Thymus (tissue), 11 donors: Measurements from ENCODE around the gene FOXP4. TPM values are rescaled to one million over a fixed set of nuclear protein-coding genes. Genes with fewer than 3 reads are reported as not detected.

ENCODE experiments used
- DNase-seq, 9 donors: peaks; one replicate each; pipeline ENCODE4 v3.0.0-alpha.2; 2013; ENCODE audit warnings: low spot score in 9 of 9, low read depth in 6 of 9, missing footprints in 1 of 9
- H3K27ac ChIP-seq, 2 donors: one replicate each; pipeline ENCODE4 v1.5.1; 2013; ENCODE audit warnings: control low read depth in 1 of 2, low read depth in 1 of 2, low read length in 1 of 2, mild to moderate bottlenecking in 1 of 2, moderate library complexity in 1 of 2
- H3K27me3 ChIP-seq, 2 donors: one replicate each; pipeline ENCODE4 v1.5.1; 2013; ENCODE audit warnings: low read length in 1 of 2; ENCODE audit not compliant: control insufficient read depth in 2 of 2, insufficient read depth in 1 of 2
- H3K36me3 ChIP-seq, 2 donors: one replicate each; pipeline ENCODE4 v1.5.1; 2013; ENCODE audit warnings: low read length in 1 of 2, mild to moderate bottlenecking in 1 of 2, moderate library complexity in 1 of 2; ENCODE audit not compliant: control insufficient read depth in 2 of 2, insufficient read depth in 2 of 2
- H3K4me1 ChIP-seq, 2 donors: one replicate each; pipeline ENCODE4 v1.5.1; 2013; ENCODE audit warnings: low read length in 2 of 2; ENCODE audit not compliant: control insufficient read depth in 2 of 2, insufficient read depth in 2 of 2
- H3K4me3 ChIP-seq, 2 donors: one replicate each; pipeline ENCODE4 v1.5.1; 2013; ENCODE audit warnings: low read length in 2 of 2, control low read depth in 1 of 2, mild to moderate bottlenecking in 1 of 2
- H3K9me3 ChIP-seq, 2 donors: one replicate each; pipeline ENCODE4 v1.5.1; 2013; ENCODE audit warnings: low read length in 1 of 2, mild to moderate bottlenecking in 1 of 2; ENCODE audit not compliant: control insufficient read depth in 2 of 2, insufficient read depth in 1 of 2
- WGBS: extraction: QIAGEN DNeasy Blood & Tissue Kit; methylation state at CpG from one replicate; pipeline ENCODE4 v1.1.7; 2013; 5-methylcytosine and 5-hydroxymethylcytosine counted together
- polyA plus RNA-seq: library from polyadenylated mRNA; stranded (reverse); fragments of 200-250 nt; gene quantifications from one replicate; pipeline ENCODE4 v1.2.3, GENCODE V29; 2013
- total RNA-seq: library from RNA; stranded (reverse); fragments of 120-200 nt; gene quantifications from one replicate; pipeline ENCODE4 v1.2.4, GENCODE V29; 2013
- donor health status: healthy.

Gene FOXP4
- total and polyA plus RNA-seq, 2 donors = 2.0 to 15.0 TPM

DNA sequence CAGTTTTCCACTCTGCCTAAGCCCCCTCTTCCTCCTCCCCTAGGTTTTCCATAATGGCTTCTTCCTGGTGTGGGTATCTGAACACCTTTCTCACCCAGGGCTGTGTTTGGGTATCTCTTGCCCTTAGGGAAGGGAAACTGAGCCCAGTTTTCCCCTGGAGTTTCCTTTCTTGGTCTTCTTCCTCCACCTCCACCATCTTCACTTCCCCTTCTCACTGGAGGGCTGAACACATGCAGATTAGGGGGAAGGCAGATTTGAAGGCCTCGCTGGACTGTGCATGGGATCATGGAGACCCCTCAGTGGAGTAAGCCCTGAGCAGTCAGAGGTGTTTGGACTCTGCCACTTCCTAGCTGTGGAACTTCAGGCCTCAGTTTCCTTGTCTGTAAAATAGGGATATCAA is 27.8 kb downstream of the FOXP4 start:
- Histone ChIP-seq H3K36me3 (peaks cover 2 to 8% of the 10 kb centered on the region in 2 donors), H3K4me3 (no peak overlapping the region), H3K4me1 (peaks cover 0 to 25% of the 10 kb centered on the region in 2 donors), H3K27me3 (no peaks in the 10 kb centered on the region), H3K27ac (no peak overlapping the region), H3K9me3 (no peaks in the 10 kb centered on the region)
- DNase-seq = no peak
- WGBS = 94% methylated on average over 1 of the region's 1 CpG

DNA sequence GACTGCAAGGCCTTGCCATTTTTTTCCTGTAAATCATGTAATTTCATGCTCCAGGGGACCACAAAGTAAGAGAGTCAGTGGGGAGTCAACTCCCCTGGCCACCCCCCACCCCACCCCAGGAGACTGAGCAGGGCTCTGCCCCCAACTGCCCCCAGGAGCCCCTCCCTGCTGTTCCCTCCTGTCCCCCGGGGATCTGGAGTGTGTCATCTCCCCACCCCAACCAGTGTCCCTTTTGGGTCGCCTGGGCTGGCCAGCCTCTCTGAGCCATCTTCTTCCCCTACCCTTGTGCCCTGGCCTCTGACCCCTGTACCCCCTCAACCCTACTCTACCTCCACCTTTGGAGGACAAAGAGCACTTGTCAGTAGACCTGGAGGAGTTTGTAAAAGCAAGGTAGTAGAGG is 29.4 kb downstream of the FOXP4 start:
- WGBS = 89% methylated on average over 2 of the region's 2 CpGs
- Histone ChIP-seq H3K36me3 (peaks cover 4% of the 10 kb centered on the region in 2 donors), H3K27me3 (no peaks in the 10 kb centered on the region), H3K27ac (no peak overlapping the region), H3K4me3 (no peak overlapping the region), H3K4me1 (peaks cover 0 to 16% of the 10 kb centered on the region in 2 donors), H3K9me3 (no peaks in the 10 kb centered on the region)
- no peak for DNase-seq

DNA sequence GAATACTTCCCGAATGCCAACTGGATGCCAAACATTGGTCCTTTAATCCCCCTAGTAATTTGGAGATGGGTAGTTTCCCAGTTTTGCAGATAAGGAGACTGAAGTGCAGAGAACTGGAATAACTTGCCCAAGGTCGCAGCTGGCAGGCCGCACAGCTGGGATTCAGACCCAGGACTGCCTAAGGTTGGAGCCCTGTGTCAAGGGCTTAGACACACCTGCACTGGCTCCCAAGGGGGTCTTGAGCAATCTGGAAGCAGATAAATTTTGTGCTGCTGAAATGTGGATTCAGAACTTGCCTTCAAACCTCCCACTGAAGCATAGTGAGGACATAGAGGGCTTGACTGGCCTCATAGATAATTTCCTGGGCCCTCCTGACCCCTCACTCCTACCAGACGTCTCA is 30.5 kb downstream of the FOXP4 start:
- Histone ChIP-seq H3K4me3 (no peak overlapping the region), H3K36me3 (peaks cover 0 to 3% of the 10 kb centered on the region in 2 donors), H3K27ac (no peak overlapping the region), H3K27me3 (no peaks in the 10 kb centered on the region), H3K9me3 (no peaks in the 10 kb centered on the region), H3K4me1 (peaks cover 0 to 16% of the 10 kb centered on the region in 2 donors)
- 94% methylated on average over 4 of the region's 4 CpGs for WGBS
- DNase-seq = no peak

DNA sequence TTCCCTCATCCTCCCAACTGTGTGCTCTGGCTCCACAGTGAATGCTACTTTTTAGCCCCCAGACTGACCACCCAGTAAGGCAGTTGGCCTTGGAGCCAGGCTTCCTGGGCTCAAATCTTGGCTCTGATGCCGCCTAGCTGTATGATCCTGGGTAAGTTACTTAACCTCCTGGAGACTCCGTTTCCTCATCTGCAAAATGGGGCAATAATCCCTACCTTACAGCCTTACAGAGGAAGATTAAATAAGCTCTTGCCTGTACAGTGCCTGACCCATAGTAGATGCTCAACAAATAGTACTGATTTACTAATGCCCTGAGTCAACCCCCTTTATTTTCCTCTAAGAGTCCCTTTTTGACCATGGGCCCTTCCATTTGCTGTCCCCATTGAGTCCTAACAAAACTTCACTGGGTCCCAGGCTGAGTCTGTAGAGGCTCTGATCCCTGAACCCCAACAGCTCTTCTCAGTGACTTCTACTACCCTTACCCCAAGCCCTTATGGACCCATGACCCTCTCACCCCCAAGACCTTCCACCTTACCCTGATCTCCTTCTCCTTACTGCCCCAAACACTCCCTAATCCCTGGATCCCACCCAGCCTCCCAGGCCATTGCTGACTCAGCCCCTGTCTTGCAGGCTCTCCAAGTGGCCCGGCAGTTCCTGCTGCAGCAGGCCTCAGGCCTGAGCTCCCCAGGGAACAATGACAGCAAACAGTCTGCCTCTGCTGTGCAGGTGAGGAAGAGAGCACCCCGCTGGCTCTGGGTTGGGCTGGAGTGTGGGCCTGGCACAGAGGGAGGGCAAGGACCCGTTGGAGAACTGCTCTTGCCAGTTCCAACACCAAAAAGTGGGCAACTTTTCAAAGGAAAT is 31.4 kb downstream of the FOXP4 start:
- H3K27me3 ChIP-seq = no peaks in the 10 kb centered on the region
- peaks cover 0 to 16% of the 10 kb centered on the region in 2 donors for H3K4me1 ChIP-seq
- H3K27ac ChIP-seq = no peak overlapping the region
- no peaks in the 10 kb centered on the region for H3K9me3 ChIP-seq
- no peak overlapping the region for H3K4me3 ChIP-seq
- DNase-seq = no peak
- whole genome bisulfite sequencing = 88% methylated on average over 5 of the region's 5 CpGs
- peaks cover 0 to 3% of the 10 kb centered on the region in 2 donors for H3K36me3 ChIP-seq

DNA sequence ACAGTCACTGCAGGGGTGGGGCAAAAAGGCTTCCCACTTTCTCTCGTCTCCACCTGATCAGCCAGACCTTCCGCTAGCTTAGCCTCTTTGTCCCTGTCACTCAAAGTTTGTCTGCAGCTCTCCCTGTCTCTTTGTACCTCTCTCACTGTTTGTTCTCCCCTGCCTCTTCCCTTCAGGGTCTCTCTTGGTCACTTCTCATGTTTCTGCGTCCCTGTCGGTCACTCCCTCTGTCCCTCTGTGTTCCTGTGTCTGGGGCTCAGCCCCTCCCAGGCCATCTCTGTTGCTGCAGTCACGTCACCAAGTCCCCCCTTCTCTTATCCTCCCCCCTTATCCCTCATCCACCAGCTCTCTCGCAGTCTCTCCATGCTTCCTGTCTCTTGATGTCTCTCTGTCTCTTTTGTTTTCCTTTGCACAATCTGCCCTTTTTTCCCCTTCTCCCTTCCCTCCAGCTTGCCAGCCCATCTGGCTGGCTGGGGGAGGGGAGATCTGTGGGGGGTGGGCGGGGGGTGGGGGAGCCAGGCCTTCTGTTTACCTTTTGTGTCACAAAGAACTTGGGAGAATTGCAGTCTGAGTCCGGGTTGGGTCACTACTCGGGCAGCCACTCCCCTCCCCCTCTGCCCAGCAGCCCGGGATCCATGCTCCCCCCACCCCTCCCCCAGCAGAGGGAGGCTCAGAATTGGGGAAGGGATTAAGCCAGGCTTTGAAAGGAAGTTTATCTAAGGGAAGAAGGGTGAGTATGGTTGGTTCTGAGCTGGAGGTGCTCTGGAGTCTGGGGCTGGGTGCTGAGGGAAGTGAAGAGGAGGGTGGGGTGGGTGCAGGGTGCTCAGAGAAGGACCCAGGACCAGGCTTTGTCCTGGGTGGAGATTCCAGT is 32.3 kb downstream of the FOXP4 start:
- Histone ChIP-seq H3K27me3 (no peaks in the 10 kb centered on the region), H3K27ac (no peak overlapping the region), H3K9me3 (no peaks in the 10 kb centered on the region), H3K36me3 (peaks cover 0 to 3% of the 10 kb centered on the region in 2 donors), H3K4me3 (no peak overlapping the region), H3K4me1 (peaks cover 0 to 24% of the 10 kb centered on the region in 2 donors)
- 72% methylated on average over 10 of the region's 10 CpGs for WGBS
- no peak for DNase-seq

DNA sequence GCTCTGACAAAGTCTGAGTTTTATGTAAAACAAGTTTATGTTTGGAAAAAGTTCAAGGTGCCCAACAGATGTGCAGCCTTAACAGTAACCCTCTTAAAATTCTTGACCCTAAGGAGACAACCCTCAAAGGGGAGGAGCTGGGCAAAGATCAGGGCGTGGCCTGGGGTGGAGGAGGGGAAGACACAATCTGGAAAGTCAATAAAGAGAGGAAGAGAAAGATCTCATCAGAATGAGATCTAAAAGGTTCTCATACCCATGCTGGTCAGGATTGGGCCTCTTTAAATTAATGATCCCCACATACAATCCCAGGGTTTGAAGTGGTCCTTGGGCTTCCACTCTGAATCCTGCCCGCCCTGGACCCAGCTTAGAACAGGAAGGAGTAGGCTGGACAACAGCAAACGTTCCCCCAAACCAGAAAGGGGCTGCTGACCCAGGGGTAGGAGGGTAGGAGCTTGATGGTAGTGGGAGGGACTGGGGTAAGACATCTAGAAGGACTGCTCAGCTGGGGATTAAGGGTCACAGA is 33.0 kb downstream of the FOXP4 start:
- H3K4me3 ChIP-seq = no peak overlapping the region
- H3K27ac ChIP-seq = no peak overlapping the region
- DNase-seq = no peak
- peaks cover 0 to 31% of the 10 kb centered on the region in 2 donors for H3K4me1 ChIP-seq
- H3K27me3 ChIP-seq = no peaks in the 10 kb centered on the region
- 92% methylated on average over 3 of the region's 3 CpGs for whole genome bisulfite sequencing
- no peaks in the 10 kb centered on the region for H3K9me3 ChIP-seq
- H3K36me3 ChIP-seq = peaks cover 0 to 3% of the 10 kb centered on the region in 2 donors

DNA sequence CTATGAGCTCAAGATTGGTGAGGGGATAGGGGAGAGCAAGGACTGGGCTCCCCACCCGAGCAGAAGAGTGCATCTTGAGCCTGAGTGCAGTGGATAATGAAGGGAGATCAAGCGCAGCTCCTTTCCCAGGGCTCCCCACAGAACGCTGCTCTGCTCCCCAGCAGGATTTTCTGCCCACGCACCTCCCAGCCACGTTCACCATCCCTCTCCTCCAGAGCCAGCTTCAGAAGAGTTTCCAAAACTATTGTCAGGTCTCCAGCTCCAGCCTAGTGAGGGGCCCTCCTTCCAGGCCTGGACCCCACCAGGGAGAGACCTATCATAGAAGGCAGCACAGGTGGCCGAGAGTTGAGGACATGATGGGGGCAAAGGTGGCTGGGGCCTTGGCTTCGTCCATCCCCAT is 34.5 kb downstream of the FOXP4 start:
- Histone ChIP-seq H3K27ac (no peak overlapping the region), H3K9me3 (no peaks in the 10 kb centered on the region), H3K4me1 (peaks cover 0 to 42% of the 10 kb centered on the region in 2 donors), H3K36me3 (peaks cover 0 to 3% of the 10 kb centered on the region in 2 donors), H3K4me3 (no peak overlapping the region), H3K27me3 (no peaks in the 10 kb centered on the region)
- WGBS = 96% methylated on average over 7 of the region's 7 CpGs
- no peak for DNase-seq

DNA sequence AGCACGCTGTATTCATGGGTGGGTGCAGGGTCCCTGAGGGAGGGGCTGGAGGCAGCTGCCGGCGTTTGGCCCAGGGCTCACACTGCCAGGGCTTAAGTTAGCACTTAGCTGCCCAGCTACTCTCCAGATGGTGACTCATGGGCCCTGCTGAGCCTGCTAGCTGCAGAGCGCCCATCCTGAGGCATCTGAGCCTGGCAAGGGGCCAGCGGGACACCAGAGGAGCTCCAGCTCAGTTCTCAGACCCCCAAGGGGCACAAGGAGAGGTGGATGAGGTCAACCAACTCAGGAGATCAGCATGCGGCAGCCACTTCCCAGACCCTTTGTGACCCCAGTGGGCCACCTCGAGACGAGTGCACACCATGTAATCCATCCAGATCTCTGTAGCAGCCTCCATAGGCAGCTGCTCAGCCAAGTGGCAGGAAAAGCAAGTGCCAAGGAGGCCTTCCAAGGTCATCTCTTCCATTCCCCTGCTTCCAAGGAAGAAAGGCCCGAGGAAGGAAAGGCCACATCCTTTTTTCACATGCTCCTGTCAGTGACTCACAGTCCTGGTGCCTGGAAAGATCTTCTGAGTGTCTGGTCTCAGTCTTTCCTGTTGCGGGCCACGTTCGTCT is 35.3 kb downstream of the FOXP4 start:
- no peak for DNase-seq
- Histone ChIP-seq H3K36me3 (peaks cover 0 to 3% of the 10 kb centered on the region in 2 donors), H3K27me3 (no peaks in the 10 kb centered on the region), H3K4me1 (peaks cover 0 to 50% of the 10 kb centered on the region in 2 donors), H3K9me3 (no peaks in the 10 kb centered on the region), H3K27ac (no peak overlapping the region), H3K4me3 (no peak overlapping the region)
- WGBS = 96% methylated on average over 12 of the region's 12 CpGs
